ENCODE measurements around the gene DOCK11.

GRCh38 chrX:118493016-118493415 is 2.6 kb upstream of the DOCK11 start:
- TF ChIP-seq CTCF (IDR thresholded peaks at IDR 0.05; ENCODE audit: low read length) (no peak), EZH2 (IDR thresholded peaks at IDR 0.05; ENCODE audit: borderline replicate concordance, low read length) (no peak)
